ENCODE measurements around the gene KMT2D. TPM values are rescaled to one million over a fixed set of nuclear protein-coding genes. Genes with fewer than 3 reads are reported as not detected.

The KMT2D gene
- total and polyA plus RNA-seq, 2 of the 8 experiments (the other 6 are each of a cell fraction or from before 2014, with no cell fraction given) = 9.1 to 86.3 TPM

- peak in 1 of 2 experiments; percentile 40; a peak in 1 of 4 replicates for TF ChIP-seq RAD21 (IDR thresholded peaks at IDR 0.05 in 1 of 2, conservative IDR thresholded peaks at IDR 0.05 in 1 of 2; ENCODE audit: low read depth in 2 of 2, low read length in 2 of 2)
- TF ChIP-seq GABPA (IDR thresholded peaks at IDR 0.05; ENCODE audit: borderline replicate concordance, insufficient read depth, low read length) = no peak
- TF ChIP-seq SAP30 (IDR thresholded peaks at IDR 0.05; ENCODE audit: insufficient read depth, insufficient replicate concordance, low read length) = no peak
- 0 out of 2 replicates have a peak, but pooled peaks have one; percentile 16 for TF ChIP-seq TAF1 (IDR thresholded peaks at IDR 0.05; ENCODE audit: low read depth, low read length)
- TF ChIP-seq CTCF (IDR thresholded peaks at IDR 0.05; ENCODE audit: control extremely low read depth in 1 of 3, insufficient read depth in 1 of 3, low read depth in 1 of 3, low read length in 3 of 3) = peak; percentile 49 to 60 (median 56)
- Histone ChIP-seq H3K9ac (replicated peaks in 1 of 4; ENCODE audit: extremely low read depth in 1 of 4, low read depth in 3 of 4, low read length in 3 of 4) (peak overlapping the region in 1 of 4 experiments; percentile 63; a peak in 2 of 7 replicates), H4K91ac (replicated peaks; ENCODE audit: insufficient read length, low read length) (no peak overlapping the region), H2BK120ac (replicated peaks; ENCODE audit: low read depth, low read length) (no peak overlapping the region), H4K20me1 (replicated peaks in 1 of 2; ENCODE audit: control insufficient read depth in 1 of 2, insufficient read depth in 2 of 2, low read length in 2 of 2) (peaks cover 2 to 3% of the 10 kb centered on the region in 2 experiments), H3K27ac (ENCODE audit: low read depth, low read length) (no peak overlapping the region), H3K4me3 (ENCODE audit: extremely low read depth in 1 of 4, insufficient read depth in 2 of 4, low read depth in 3 of 4, low read length in 4 of 4) (peak overlapping the region in 2 of 4 experiments; percentile 65 to 77; a peak in 5 of 8 replicates), H2BK5ac (ENCODE audit: low read depth, low read length) (no peak overlapping the region; the same call in 1 of the 2 replicates), H2AFZ (ENCODE audit: low read length) (no peak overlapping the region), H3K4ac (replicated peaks; ENCODE audit: insufficient read length, low read depth, low read length) (no peak overlapping the region), H3K79me1 (ENCODE audit: low read depth, low read length) (no peaks in the 10 kb centered on the region; the same call in 1 of the 2 replicates), H3K14ac (ENCODE audit: insufficient read length) (no peak overlapping the region), H2AK5ac (ENCODE audit: low read depth, low read length) (peak overlapping the region; percentile 76; the same call in 1 of the 2 replicates), H3K23ac (ENCODE audit: insufficient read length) (no peak overlapping the region), H4K5ac (ENCODE audit: insufficient read length, low read depth, low read length) (peak overlapping the region; percentile 1), H3K56ac (replicated peaks; ENCODE audit: insufficient read length, low read depth, low read length) (no peak overlapping the region), H2BK20ac (ENCODE audit: low read length) (no peak overlapping the region), H3K18ac (ENCODE audit: extremely low read depth, low read length) (no peak overlapping the region), H3K4me1 (replicated peaks in 1 of 4; ENCODE audit: control insufficient read depth in 3 of 4, insufficient read depth in 4 of 4, low read length in 3 of 4) (peaks cover 0 to 6% (median 1%) of the 10 kb centered on the region in 4 experiments; a peak in 4 of 7 replicates), H2BK15ac (ENCODE audit: low read length) (no peak overlapping the region), H4K8ac (ENCODE audit: extremely low read depth, insufficient read depth, low read length) (peak overlapping the region; percentile 90; the same call in 1 of the 2 replicates), H3K9me3 (ENCODE audit: insufficient read depth in 2 of 2, low read depth in 1 of 2, low read length in 1 of 2) (no peaks in the 10 kb centered on the region), H3K23me2 (ENCODE audit: low read depth, low read length) (peaks cover 8% of the 10 kb centered on the region), H2BK12ac (ENCODE audit: low read depth, low read length) (no peak overlapping the region), H3K27me3 (replicated peaks in 1 of 4; ENCODE audit: control insufficient read depth in 3 of 4, extremely low read depth in 1 of 4, insufficient read depth in 3 of 4, low read length in 3 of 4) (no peaks in the 10 kb centered on the region), H3K4me2 (ENCODE audit: insufficient read depth in 1 of 2, low read depth in 2 of 2, low read length in 2 of 2) (peak overlapping the region in 1 of 2 experiments; percentile 87; a peak in 2 of 4 replicates), H3K36me3 (ENCODE audit: control insufficient read depth in 2 of 4, insufficient read depth in 4 of 4, low read length in 3 of 4) (peaks cover 5 to 32% (median 21%) of the 10 kb centered on the region in 4 experiments; a peak in 6 of 8 replicates), H3K79me2 (ENCODE audit: control insufficient read depth in 1 of 2, insufficient read depth in 2 of 2, low read length in 2 of 2) (no peaks in the 10 kb centered on the region)
- DNase-seq (ENCODE audit: low read depth in 1 of 2, low spot score in 2 of 2) (peak in 1 of 2 experiments; percentile 67), FAIRE-seq (no peak)
- POLR2A ChIA-PET (ENCODE audit: partially characterized antibody) = interaction anchor here (0.6 to 22.2 kb wide), 15 partner anchors 9 to 191 kb away, joined by 3 to 339 read pairs (median 4); partner anchors contain the start of genes DDN, RND1 and TUBA1B
- CTCF ChIA-PET (ENCODE audit: partially characterized antibody) = interaction anchor here (0.6 to 4.9 kb wide), 19 partner anchors 12 to 1685 kb away, joined by 3 to 34 read pairs (median 3); partner anchors contain the start of genes DDN and WNT1
- 77% methylated on average over 10 of the region's 10 CpGs; no CpG with 5 or more reads in 1 of the 2 experiments for WGBS, 2 experiments (ENCODE audit: extremely low coverage in 1 of 2, insufficient coverage in 1 of 2, insufficient read length in 1 of 2, insufficient replicate concordance in 2 of 2, low coverage in 1 of 2, low lambda C conversion rate in 2 of 2, missing lambda C conversion rate in 1 of 2)
Observed at GRCh38 chr12:49019443-49020324, 40.9 kb downstream of the KMT2D start.

All from H1 (cell line).